ENCODE results near the gene ZG16B. TPM values are rescaled to one million over a fixed set of nuclear protein-coding genes. Genes with fewer than 3 reads are reported as not detected.

ZG16B gene
- total RNA-seq, 1 donor from 2014 or later = not detected

DNA sequence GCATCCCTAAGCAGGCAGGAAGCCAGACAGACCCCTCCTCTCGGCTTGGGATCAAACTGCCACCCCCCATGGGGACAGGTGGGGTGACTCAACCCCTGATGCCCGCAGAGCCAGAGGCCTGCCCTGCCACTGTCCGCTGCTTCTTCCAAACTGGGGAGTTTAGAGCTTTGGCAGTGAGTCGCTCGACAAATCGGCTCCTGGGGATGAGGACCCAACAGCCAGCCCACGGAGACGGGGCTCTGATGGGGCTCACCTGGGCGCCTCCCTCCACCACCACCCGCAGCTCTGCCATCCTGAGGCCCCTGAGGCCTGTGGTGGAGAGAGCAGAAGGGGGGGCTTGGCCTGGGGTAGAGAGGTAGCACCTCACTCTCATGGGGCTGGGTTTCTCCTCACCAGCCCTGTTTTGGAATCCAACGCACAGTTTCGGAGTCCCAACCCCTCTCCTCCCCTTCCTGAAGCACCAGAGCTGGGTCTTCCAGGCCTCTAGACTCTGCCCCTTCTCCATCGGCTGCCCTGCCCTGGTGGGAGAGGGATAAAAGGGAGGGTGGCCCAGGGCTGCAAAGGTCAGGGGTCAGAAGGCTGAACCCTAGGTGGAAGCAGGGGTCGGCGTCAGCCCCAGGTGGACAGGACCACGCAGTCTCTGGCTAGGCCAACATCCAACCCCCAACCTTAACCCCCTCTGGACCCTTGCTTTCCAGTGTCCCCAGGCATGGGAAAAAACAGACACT lies 22.1 kb downstream of the ZG16B start:
- Histone ChIP-seq H2AFZ (replicated peaks) (no peak overlapping the region), H3K79me2 (ENCODE audit: low read depth) (no peaks in the 10 kb centered on the region), H3K27me3 (peaks cover 20% of the 10 kb centered on the region), H3K9ac (no peak overlapping the region), H3K9me3 (ENCODE audit: low read depth) (peaks cover 4% of the 10 kb centered on the region), H3K36me3 (no peaks in the 10 kb centered on the region), H3K4me3 (no peak overlapping the region), H3F3A (ENCODE audit: low read depth) (no peaks in the 10 kb centered on the region), H3K4me1 (no peaks in the 10 kb centered on the region), H4K20me1 (ENCODE audit: low read depth) (no peaks in the 10 kb centered on the region), H3K4me2 (no peak overlapping the region), H3K27ac (no peak overlapping the region)
- no peaks in the 10 kb centered on the region for H3K4me1 Mint-ChIP-seq
- H3K4me3 Mint-ChIP-seq = no peak overlapping the region
- H3K36me3 Mint-ChIP-seq = peaks cover 3% of the 10 kb centered on the region
- peaks cover 14% of the 10 kb centered on the region for H3K9me3 Mint-ChIP-seq
- H3K27me3 Mint-ChIP-seq (ENCODE audit: insufficient read depth, low read depth) = peaks cover 19% of the 10 kb centered on the region
- TF ChIP-seq, protein P1, sequence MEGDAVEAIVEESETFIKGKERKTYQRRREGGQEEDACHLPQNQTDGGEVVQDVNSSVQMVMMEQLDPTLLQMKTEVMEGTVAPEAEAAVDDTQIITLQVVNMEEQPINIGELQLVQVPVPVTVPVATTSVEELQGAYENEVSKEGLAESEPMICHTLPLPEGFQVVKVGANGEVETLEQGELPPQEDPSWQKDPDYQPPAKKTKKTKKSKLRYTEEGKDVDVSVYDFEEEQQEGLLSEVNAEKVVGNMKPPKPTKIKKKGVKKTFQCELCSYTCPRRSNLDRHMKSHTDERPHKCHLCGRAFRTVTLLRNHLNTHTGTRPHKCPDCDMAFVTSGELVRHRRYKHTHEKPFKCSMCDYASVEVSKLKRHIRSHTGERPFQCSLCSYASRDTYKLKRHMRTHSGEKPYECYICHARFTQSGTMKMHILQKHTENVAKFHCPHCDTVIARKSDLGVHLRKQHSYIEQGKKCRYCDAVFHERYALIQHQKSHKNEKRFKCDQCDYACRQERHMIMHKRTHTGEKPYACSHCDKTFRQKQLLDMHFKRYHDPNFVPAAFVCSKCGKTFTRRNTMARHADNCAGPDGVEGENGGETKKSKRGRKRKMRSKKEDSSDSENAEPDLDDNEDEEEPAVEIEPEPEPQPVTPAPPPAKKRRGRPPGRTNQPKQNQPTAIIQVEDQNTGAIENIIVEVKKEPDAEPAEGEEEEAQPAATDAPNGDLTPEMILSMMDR (IDR thresholded peaks at IDR 0.05) = no peak
- no peak for TF ChIP-seq EZH2phosphoT487 (IDR thresholded peaks at IDR 0.05)
- TF ChIP-seq EZH2 (IDR thresholded peaks at IDR 0.05) = no peak
- no peak overlapping the region for H3K27ac Mint-ChIP-seq
- no peak for DNase-seq (ENCODE audit: low spot score)

DNA sequence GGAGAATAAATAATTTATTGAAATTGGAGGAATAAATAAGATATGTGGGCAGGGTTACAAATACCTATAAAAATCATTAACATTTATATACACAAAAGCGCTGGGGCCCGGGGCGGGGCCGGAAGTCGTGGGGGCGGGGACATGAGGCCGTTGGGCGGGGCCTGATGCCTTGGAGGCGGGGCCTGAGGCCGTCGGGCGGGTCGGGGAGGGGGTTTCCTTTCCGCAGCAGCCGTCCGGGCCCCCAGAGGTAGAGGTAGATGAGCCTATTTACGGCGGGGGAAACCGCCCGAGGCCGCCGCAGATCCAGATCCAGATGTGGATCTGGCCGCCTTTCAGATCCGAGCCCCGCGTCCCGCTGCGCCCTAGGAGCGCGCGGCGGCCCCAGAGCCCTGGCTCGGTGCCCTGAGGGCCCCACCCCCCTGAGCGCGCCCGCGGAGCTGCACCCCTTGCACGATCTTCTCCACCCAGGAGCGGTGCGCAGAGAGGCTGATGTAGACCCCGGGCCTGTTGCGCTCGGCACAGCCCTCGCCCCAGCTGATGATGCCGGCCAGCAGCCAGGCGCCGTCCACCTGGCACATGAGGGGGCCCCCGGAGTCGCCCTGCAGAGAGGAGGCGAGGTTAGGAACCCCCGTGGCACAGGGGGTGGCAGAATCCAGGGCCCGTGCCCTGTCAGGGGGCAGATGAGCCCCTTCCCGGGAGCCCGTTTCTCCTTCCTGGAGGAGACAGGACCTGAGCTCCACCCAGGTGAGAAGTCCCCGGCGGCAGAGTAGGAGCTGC lies 22.8 kb downstream of the ZG16B start:
- Histone ChIP-seq H3K27ac (no peak overlapping the region), H3K36me3 (no peaks in the 10 kb centered on the region), H3K9me3 (ENCODE audit: low read depth) (peaks cover 4% of the 10 kb centered on the region), H3K4me2 (no peak overlapping the region), H3K79me2 (ENCODE audit: low read depth) (no peaks in the 10 kb centered on the region), H4K20me1 (ENCODE audit: low read depth) (no peaks in the 10 kb centered on the region), H3F3A (ENCODE audit: low read depth) (no peaks in the 10 kb centered on the region), H3K27me3 (peaks cover 28% of the 10 kb centered on the region), H3K9ac (no peak overlapping the region), H3K4me3 (no peak overlapping the region), H2AFZ (replicated peaks) (no peak overlapping the region), H3K4me1 (no peaks in the 10 kb centered on the region)
- peaks cover 24% of the 10 kb centered on the region for H3K27me3 Mint-ChIP-seq (ENCODE audit: insufficient read depth, low read depth)
- peaks cover 12% of the 10 kb centered on the region for H3K9me3 Mint-ChIP-seq
- TF ChIP-seq EZH2 (IDR thresholded peaks at IDR 0.05) (no peak), EZH2phosphoT487 (IDR thresholded peaks at IDR 0.05) (no peak)
- TF ChIP-seq, protein P1 (IDR thresholded peaks at IDR 0.05) = no peak
- peaks cover 3% of the 10 kb centered on the region for H3K36me3 Mint-ChIP-seq
- DNase-seq (ENCODE audit: low spot score) = no peak
- H3K4me1 Mint-ChIP-seq = peaks cover 2% of the 10 kb centered on the region
- no peak overlapping the region for H3K27ac Mint-ChIP-seq
- no peak overlapping the region for H3K4me3 Mint-ChIP-seq

DNA sequence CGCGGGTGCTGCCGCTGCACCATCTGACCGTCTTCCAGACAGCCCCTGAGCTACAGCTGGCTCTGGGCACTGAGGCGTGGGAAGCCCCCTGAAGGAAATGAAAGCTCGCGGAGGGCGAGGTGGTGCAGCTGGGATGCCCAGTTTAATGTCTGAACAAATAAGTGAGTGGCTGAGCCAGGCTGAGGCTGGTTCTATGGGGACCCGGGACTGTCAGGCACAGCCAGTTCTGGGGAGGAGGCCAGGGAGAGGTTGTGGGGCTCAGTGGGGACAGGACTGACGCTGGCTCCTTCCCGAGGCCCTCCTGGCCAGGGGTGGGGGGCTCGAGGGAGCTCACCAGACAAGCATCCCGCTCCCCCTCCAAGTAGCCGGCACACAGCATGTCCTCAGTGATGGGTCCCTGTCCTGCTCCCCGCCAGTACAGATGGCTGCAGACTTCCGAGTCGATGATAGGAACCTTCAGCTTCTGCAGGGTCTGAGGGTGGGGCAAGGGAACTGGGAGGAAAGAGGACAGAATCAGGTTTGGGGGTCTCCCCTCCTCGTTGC lies 23.5 kb downstream of the ZG16B start:
- H3K4me2 ChIP-seq = no peak overlapping the region
- H3F3A ChIP-seq (ENCODE audit: low read depth) = no peaks in the 10 kb centered on the region
- no peaks in the 10 kb centered on the region for H3K4me1 ChIP-seq
- no peak for TF ChIP-seq EZH2 (IDR thresholded peaks at IDR 0.05)
- TF ChIP-seq, protein P1 (IDR thresholded peaks at IDR 0.05) = no peak
- no peak for TF ChIP-seq EZH2phosphoT487 (IDR thresholded peaks at IDR 0.05)
- no peak overlapping the region for H3K4me3 Mint-ChIP-seq
- no peak overlapping the region for H3K27ac ChIP-seq
- no peaks in the 10 kb centered on the region for H4K20me1 ChIP-seq (ENCODE audit: low read depth)
- H3K36me3 ChIP-seq = no peaks in the 10 kb centered on the region
- H3K27me3 Mint-ChIP-seq (ENCODE audit: insufficient read depth, low read depth) = peaks cover 28% of the 10 kb centered on the region
- H2AFZ ChIP-seq (replicated peaks) = no peak overlapping the region
- H3K27me3 ChIP-seq = peaks cover 35% of the 10 kb centered on the region
- H3K9ac ChIP-seq = no peak overlapping the region
- H3K79me2 ChIP-seq (ENCODE audit: low read depth) = no peaks in the 10 kb centered on the region
- DNase-seq (ENCODE audit: low spot score) = no peak
- no peak overlapping the region for H3K4me3 ChIP-seq
- no peak overlapping the region for H3K27ac Mint-ChIP-seq
- H3K9me3 Mint-ChIP-seq = peaks cover 12% of the 10 kb centered on the region
- peaks cover 2% of the 10 kb centered on the region for H3K4me1 Mint-ChIP-seq
- peaks cover 4% of the 10 kb centered on the region for H3K9me3 ChIP-seq (ENCODE audit: low read depth)
- H3K36me3 Mint-ChIP-seq = peaks cover 3% of the 10 kb centered on the region
